Measurements from ENCODE around the gene C8A. TPM values are rescaled to one million over a fixed set of nuclear protein-coding genes. Genes with fewer than 3 reads are reported as not detected.

The C8A gene
- total RNA-seq, 1 donor from 2014 or later = not detected

- no peak for DNase-seq (ENCODE audit: extremely low spot score in 2 of 2)
- Histone ChIP-seq H3K27me3 (no peaks in the 10 kb centered on the region), H3K4me3 (no peak overlapping the region), H3K36me3 (no peaks in the 10 kb centered on the region), H3K27ac (no peak overlapping the region), H3K4me1 (no peaks in the 10 kb centered on the region), H3K9me3 (no peaks in the 10 kb centered on the region)
- intact Hi-C loops (cut with DNase I) = no loop called here
- TF ChIP-seq POLR2AphosphoS5 (IDR thresholded peaks at IDR 0.05; ENCODE audit: insufficient read depth in 1 of 2, low read depth in 1 of 2) (no peak), POLR2A (IDR thresholded peaks at IDR 0.05) (no peak)
- TF ChIP-seq, protein P1, sequence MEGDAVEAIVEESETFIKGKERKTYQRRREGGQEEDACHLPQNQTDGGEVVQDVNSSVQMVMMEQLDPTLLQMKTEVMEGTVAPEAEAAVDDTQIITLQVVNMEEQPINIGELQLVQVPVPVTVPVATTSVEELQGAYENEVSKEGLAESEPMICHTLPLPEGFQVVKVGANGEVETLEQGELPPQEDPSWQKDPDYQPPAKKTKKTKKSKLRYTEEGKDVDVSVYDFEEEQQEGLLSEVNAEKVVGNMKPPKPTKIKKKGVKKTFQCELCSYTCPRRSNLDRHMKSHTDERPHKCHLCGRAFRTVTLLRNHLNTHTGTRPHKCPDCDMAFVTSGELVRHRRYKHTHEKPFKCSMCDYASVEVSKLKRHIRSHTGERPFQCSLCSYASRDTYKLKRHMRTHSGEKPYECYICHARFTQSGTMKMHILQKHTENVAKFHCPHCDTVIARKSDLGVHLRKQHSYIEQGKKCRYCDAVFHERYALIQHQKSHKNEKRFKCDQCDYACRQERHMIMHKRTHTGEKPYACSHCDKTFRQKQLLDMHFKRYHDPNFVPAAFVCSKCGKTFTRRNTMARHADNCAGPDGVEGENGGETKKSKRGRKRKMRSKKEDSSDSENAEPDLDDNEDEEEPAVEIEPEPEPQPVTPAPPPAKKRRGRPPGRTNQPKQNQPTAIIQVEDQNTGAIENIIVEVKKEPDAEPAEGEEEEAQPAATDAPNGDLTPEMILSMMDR (IDR thresholded peaks at IDR 0.05) = no peak
Observed at GRCh38 chr1:56830052-56830451, 24.5 kb upstream of the C8A start.

GRCh38 chr1:56831871-56832693, 22.5 kb upstream of the C8A start:
- TF ChIP-seq, protein P1 (IDR thresholded peaks at IDR 0.05) = peak; percentile 67 to 97 (median 75)
- TF ChIP-seq POLR2AphosphoS5 (IDR thresholded peaks at IDR 0.05; ENCODE audit: insufficient read depth in 1 of 2, low read depth in 1 of 2) = peak in 1 of 2 donors; percentile 17
- TF ChIP-seq POLR2A (IDR thresholded peaks at IDR 0.05) = no peak
- no peak overlapping the region for H3K27ac ChIP-seq
- DNase-seq (ENCODE audit: extremely low spot score in 2 of 2) = no peak
- intact Hi-C loops (cut with DNase I) = no loop called here
- no peaks in the 10 kb centered on the region for H3K36me3 ChIP-seq
- H3K9me3 ChIP-seq = no peaks in the 10 kb centered on the region
- no peaks in the 10 kb centered on the region for H3K4me1 ChIP-seq
- no peak overlapping the region for H3K4me3 ChIP-seq
- no peaks in the 10 kb centered on the region for H3K27me3 ChIP-seq

- Histone ChIP-seq H3K9me3 (no peaks in the 10 kb centered on the region), H3K36me3 (no peaks in the 10 kb centered on the region), H3K4me3 (no peak overlapping the region), H3K4me1 (no peaks in the 10 kb centered on the region), H3K27me3 (no peaks in the 10 kb centered on the region), H3K27ac (no peak overlapping the region)
- TF ChIP-seq, protein P1 (IDR thresholded peaks at IDR 0.05) = no peak
- TF ChIP-seq POLR2A (IDR thresholded peaks at IDR 0.05) (no peak), POLR2AphosphoS5 (IDR thresholded peaks at IDR 0.05; ENCODE audit: insufficient read depth in 1 of 2, low read depth in 1 of 2) (no peak)
- DNase-seq (ENCODE audit: extremely low spot score in 2 of 2) = no peak
- intact Hi-C loops (cut with DNase I) = no loop called here
Observed at GRCh38 chr1:56833088-56833487, 21.5 kb upstream of the C8A start.

- intact Hi-C loops (cut with DNase I) = no loop called here
- Histone ChIP-seq H3K9me3 (no peaks in the 10 kb centered on the region), H3K4me3 (no peak overlapping the region), H3K4me1 (no peaks in the 10 kb centered on the region), H3K36me3 (no peaks in the 10 kb centered on the region), H3K27ac (no peak overlapping the region), H3K27me3 (no peaks in the 10 kb centered on the region)
- DNase-seq (ENCODE audit: extremely low spot score in 2 of 2) = peak in 1 of 2 donors; percentile 91
- TF ChIP-seq, protein P1 (IDR thresholded peaks at IDR 0.05) = no peak
- TF ChIP-seq POLR2AphosphoS5 (IDR thresholded peaks at IDR 0.05; ENCODE audit: insufficient read depth in 1 of 2, low read depth in 1 of 2) = no peak
- no peak for TF ChIP-seq POLR2A (IDR thresholded peaks at IDR 0.05)
Observed at GRCh38 chr1:56834137-56834900, 20.3 kb upstream of the C8A start.
